HG03066 (cell line): ENCODE data around the gene GALNT1.

Experiments used
- ATAC-seq: cut with Tn5 transposase; IDR thresholded peaks from one replicate; pipeline ENCODE4 v1.9.1; 2021; ENCODE audit warnings: low read depth; ENCODE audit not compliant: unreplicated experiment

GALNT1 gene

GRCh38 chr18:35707674-35708073 lies 126.1 kb downstream of the GALNT1 start:
- ATAC-seq: no peak

DNA sequence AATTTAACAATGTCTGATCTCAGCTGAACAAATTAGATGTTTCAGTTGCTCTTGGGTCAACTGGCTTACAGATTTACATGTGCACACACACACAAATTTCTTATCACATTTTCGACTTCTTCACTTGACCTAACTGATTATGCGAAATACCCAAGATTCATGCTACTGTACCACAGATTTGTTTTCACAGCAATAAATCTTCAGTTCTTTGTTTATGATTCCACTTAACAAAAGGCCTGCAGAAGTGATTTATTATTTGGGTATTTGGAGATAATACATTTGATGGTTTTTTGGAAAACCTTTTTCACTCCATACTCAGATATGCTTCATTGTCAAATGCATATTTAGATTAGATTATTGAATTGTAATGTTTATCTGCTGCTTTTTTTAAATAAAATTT lies 129.0 kb downstream of the GALNT1 start:
- ATAC-seq: no peak

GRCh38 chr18:35711227-35711626 lies 129.7 kb downstream of the GALNT1 start:
- no peak for ATAC-seq

DNA sequence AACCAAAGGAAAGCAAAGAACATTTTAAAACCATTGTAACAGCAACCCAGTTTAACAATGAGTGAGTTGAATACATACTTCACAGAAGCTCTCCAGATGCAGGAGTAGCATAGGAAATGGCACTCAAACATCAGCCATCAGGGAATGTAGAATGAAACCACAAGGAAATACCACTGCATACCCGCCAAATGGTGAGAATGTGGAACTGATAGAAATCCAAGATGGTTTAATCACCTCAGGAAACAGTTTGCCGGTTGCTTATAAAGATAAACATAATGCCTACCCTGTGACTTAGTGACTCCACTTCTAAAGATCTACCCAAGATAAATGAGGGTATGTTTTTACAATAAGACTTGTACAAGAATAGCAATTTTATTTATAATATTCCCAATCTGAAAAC lies 132.0 kb downstream of the GALNT1 start:
- ATAC-seq: no peak

DNA sequence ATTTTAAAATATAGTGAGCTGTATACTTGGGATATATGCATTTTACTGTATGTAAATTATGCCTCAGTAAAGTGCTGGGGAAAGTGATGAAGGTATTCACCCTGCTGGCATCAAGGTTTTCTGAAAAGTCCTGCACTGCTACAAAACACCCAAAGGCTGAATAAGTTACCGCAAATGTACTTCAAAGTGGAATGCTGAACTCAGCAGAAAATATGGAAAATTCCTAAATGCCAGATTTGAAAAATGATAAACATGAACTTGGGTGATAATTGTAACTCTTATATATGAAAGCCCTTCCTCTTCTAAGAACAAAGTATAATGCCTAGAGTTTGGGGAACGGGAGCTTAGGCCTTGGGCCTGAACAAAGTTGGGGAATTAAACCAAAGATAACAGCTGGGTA lies 133.0 kb downstream of the GALNT1 start:
- ATAC-seq: no peak

- no peak for ATAC-seq
Measured at GRCh38 chr18:35715139-35715538, 133.6 kb downstream of the GALNT1 start.

DNA sequence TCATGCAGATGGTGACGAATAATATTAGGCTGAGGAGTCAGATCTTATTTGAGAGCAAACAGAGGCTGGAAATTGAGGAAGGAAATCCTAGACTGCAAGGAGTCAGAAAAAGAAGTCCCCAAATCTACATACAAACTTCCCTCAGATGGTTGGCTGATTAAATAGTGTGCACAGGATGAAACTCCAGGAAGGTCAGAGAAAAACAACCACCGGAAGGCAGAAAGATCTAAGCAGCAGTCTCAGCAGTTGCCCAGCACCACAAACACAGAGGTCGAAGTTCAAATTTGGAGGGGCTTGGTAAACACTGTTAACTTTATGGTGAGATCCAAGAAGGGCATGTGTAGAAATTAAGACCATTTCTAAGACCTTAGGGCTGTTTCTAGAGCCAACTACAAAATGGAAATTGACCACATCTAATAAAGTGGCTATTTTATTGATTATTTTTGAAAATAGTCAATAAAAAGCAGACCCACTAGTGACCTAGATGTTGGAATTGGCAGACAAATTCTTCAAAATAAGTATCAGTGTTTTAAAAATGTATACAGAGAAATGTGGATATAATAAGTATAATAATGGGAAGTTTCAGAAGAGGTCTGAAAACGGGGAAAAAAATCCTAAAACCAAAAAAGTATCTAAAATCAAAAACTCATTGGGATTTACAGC lies 134.8 kb downstream of the GALNT1 start:
- no peak for ATAC-seq

DNA sequence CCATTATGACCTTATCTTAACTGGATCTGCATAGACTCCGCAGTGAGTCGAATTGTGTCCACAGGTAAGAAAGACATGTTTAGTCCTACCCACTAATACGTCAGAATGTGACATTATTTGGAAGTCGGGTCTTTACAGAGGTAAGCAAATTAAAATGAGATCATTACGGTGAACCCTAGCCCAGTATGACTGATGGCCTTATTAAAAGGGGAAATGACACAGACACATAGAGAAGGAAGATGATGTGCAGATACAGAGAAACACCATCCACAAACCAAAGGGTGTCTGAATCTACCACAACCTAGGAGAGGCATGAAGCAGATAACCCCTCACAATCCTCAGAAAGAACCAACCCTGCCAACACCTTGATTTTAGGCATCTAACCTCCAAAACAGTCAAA lies 135.6 kb downstream of the GALNT1 start:
- ATAC-seq: no peak

DNA sequence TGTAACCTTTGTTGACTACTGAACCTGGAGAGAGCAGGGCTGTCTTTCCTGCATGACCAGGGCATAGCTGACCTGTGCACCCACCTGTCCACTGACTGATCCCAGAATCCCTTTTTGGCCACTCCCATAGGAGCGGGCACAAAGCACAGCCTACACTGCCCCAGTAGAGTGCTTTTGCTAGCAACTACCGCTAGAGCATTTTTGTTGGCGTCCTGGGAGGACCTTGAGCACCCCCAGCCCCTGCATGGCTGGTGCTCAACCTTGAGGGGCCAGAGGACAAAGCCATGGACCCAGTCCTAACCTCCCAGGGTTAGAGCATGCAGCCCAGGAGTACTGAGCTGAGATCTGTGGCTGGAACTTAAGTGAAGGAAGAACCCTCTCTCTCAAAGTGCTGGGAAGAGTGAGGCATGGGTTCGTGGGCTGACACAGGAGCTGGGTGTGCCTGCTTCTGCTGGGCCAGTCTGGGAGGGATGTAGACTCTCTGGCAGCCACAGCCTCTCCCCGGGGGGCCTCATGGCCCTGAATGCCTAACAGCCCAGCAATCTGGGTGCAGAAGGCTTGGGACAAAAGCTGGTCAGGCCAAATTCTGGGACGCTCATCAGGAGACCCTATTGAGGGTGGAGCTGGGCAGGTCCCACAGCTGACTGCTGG lies 140.0 kb downstream of the GALNT1 start:
- ATAC-seq: no peak

DNA sequence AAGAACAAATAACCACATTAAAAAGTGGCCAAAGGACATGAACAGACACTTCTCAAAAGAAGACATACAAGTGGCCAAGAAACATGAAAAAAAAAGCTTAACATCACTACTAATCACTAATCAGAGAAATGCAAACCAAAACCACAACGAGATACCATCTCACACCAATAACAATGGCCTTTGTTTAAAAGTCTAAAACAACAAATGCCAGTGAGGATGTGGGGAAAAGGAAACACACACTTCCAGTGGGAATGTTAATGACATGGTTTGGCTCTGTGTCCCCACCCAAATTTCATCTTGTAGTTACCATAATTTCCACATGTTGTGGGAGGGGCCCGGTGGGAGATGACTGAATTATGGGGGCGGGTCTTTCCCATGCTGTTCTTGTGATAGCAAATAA lies 147.1 kb downstream of the GALNT1 start:
- ATAC-seq: no peak

DNA sequence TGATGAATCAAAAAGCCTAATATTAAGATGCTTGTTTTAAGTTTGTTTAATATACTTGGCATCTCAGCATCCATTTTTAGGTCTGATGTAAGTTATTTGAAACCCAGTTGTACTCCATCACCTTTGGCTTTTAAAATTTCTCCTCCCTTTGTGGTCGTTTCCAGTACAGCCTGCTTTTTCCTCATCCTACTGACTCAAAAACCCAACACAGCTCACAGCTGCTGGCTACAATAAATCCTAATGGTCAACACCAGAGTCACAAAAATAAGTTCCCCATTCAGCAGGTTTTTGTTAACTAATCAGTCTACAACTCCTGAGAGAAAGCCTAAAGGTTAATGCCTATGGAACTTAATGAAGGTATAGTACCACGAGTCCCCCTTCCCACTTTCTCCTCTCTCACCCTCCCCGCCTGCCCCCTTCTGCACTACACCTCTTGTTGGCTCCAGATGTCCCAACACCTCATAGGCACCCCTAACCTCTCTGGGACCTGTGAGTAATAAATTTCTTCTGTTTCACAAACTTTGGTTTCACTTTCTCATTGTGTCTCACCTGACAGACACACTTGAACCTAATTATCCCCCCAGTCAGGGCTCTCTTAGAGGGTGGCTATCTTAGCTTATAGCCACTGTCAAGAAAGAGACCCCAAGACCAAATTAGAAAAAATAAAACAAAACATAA lies 148.6 kb downstream of the GALNT1 start:
- no peak for ATAC-seq

DNA sequence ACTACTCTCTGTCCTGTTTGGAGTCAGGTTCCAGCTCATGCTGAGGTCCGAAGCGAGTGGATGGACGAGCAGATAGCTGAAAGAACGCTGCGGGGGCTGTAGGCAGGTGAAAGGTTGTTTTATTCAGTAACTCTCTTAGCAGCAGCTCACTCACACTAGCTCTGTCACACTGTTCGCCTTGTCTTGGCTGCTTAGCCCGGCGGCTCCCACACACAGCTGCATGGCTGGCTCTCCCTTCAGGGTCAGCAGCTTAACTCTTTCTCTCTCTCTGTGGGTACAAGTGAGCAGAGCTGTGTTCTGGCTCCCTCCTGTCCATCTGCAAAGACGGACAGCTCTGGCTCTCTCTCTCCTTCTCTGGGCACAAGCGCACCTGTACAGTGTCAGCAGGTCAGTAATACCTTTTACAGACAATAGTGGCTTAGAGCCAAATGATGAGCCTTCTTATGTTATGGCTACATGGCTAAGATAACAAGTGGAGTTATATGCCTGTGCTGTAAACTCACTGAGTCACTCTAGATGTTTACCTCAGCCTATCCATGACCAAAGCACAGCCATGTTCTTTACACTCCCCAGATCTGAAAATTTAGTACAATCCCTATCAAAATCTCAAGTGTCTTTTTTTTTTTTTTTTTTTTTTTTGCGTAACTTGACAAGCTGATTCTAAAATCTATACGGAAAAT lies 149.3 kb downstream of the GALNT1 start:
- no peak for ATAC-seq

DNA sequence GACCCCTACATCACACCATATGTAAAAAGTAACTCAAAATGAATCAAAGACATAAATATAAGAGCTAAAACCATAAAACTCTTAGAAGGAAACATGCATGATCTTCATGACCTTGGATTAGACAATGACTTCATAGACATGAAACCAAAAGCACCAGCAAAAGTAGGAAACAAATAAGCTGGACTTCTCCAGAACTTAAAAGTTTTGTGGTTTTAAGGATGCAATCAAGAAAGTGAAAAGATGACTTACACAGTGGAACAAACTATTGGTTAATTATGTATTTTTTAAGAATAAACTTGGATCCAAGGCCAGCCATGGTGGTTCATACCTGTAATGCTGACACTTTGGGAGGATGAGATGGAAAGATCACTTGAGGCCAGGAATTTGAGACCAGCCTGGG lies 150.2 kb downstream of the GALNT1 start:
- no peak for ATAC-seq

DNA sequence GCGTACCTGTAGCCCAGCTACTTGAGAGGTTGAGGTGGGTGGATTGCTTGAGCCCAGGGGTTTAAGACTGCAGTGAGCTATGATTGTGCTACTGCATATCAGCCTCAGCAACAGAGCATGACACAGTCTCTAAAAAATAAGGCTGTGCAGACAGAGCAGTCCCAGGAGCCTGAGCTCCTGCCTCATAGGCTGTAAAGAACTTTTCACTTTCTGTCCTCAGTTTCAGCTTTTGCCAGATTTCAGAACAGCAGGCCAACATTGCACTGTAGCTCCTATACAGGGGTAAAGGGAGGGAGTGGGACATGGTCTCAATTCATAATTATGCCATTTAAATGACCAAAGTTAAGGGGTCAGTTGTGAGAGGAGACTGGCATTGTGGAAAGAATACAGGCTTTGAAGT lies 150.6 kb downstream of the GALNT1 start:
- ATAC-seq: no peak

- ATAC-seq: no peak
Measured at GRCh38 chr18:35732636-35733035, 151.1 kb downstream of the GALNT1 start.

DNA sequence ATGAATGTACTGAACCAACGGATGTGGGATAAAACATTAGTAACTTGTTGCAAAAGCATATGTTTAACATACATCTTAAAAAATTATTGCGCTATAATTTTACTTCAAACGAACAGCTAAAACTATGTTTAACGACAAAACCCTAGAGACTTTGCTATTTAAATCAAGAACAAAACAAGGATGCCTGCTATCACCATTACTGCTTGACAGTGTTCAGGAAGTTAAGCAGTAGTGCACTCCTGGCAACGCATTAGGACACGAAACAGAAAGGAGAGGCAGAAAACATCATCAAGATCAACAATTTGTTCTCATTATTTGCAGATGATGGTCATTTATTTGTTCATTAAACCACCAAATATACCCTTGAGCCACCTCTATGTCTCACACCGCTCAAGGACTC lies 151.9 kb downstream of the GALNT1 start:
- ATAC-seq: no peak

- no peak for ATAC-seq
Measured at GRCh38 chr18:35736696-35737095, 155.2 kb downstream of the GALNT1 start.

GRCh38 chr18:35739778-35740177 lies 158.2 kb downstream of the GALNT1 start:
- no peak for ATAC-seq

GRCh38 chr18:35740656-35741055 lies 159.1 kb downstream of the GALNT1 start:
- no peak for ATAC-seq

- ATAC-seq: no peak
Measured at GRCh38 chr18:35743916-35744315, 162.4 kb downstream of the GALNT1 start.

- no peak for ATAC-seq
Measured at GRCh38 chr18:35745814-35746213, 164.3 kb downstream of the GALNT1 start.
